Endothelial cell of umbilical vein (primary cell): ENCODE results near the gene SEZ6L2. TPM values are rescaled to one million over a fixed set of nuclear protein-coding genes. Genes with fewer than 3 reads are reported as not detected.

Experiments used
- BruUV-seq: library from RNA; stranded (reverse); fragments of 400-500 nt; replicated peaks from 2 replicates; lab custom pipeline; 2021; lab: Mats Ljungman, UMichigan
- CTCF ChIA-PET: fragments of 300-600, 350-600 bp; sonication (Branson Sonifier 250); formaldehyde crosslinking; loops from one replicate; lab custom pipeline; 2021; ENCODE audit warnings: antibody characterized with exemption, inconsistent platforms; lab: Charles Lee
- POLR2A ChIA-PET: fragments of 300-600, 350-600 bp; sonication (Branson Sonifier 250); formaldehyde crosslinking; loops from one replicate; lab custom pipeline; 2021; ENCODE audit warnings: antibody characterized with exemption, inconsistent platforms; lab: Charles Lee
- DNase-seq: peaks from one replicate; pipeline ENCODE4 v3.0.0-alpha.2; 2011; ENCODE audit warnings: low read depth, low spot score
- FAIRE-seq: peaks from 2 replicates; lab custom pipeline; 2011; peaks lifted over from hg19 to GRCh38; lab: Jason Lieb, UNC
- H2AFZ ChIP-seq: 2 replicates; pipeline ENCODE4 v1.6.0; 2012; ENCODE audit warnings: low read depth, low read length, control low read depth, inconsistent platforms
- H3K27ac ChIP-seq: 2 replicates; pipeline ENCODE4 v1.5.1; 2011; ENCODE audit warnings: low read depth, mild to moderate bottlenecking, control low read depth, low read length, moderate library complexity; ENCODE audit not compliant: insufficient read depth
- H3K27me3 ChIP-seq, 2 experiments: 2 replicates each; pipeline versions ENCODE4 v1.6.0 to v1.6.1; 2011; ENCODE audit warnings: low read length in 2 of 2, mixed read lengths in 1 of 2; ENCODE audit not compliant: control insufficient read depth in 2 of 2, insufficient read depth in 2 of 2
- H3K36me3 ChIP-seq, 2 experiments: 2 replicates in 1 of 2; 3 replicates in 1 of 2; pipeline ENCODE4 v1.5.1; 2011; ENCODE audit warnings: low read length in 2 of 2, mild to moderate bottlenecking in 1 of 2, moderate library complexity in 1 of 2; ENCODE audit not compliant: control insufficient read depth in 2 of 2, insufficient read depth in 2 of 2; ENCODE audit errors: extremely low read depth in 1 of 2
- H3K4me1 ChIP-seq: 3 replicates; pipeline ENCODE4 v1.5.1; 2011; ENCODE audit warnings: mild to moderate bottlenecking, low read length; ENCODE audit not compliant: control insufficient read depth, insufficient read depth; ENCODE audit errors: extremely low read depth
- H3K4me2 ChIP-seq: 2 replicates; pipeline ENCODE4 v1.6.1; 2011; ENCODE audit warnings: low read length, control low read depth, mixed read lengths; ENCODE audit not compliant: insufficient read depth
- H3K4me3 ChIP-seq, 3 experiments: fragments of 200-600 bp in 1 of 3; sonication (generic), shearing (Covaris generic) in 1 of 3; replicated peaks in 1 of 3; 2 replicates each; pipeline ENCODE4 v1.5.1; 2011 to 2016; ENCODE audit warnings: control low read depth in 3 of 3, low read length in 3 of 3, mild to moderate bottlenecking in 2 of 3, inconsistent platforms in 1 of 3, low read depth in 1 of 3, moderate library complexity in 1 of 3; ENCODE audit not compliant: insufficient read depth in 1 of 3
- H3K79me2 ChIP-seq: 2 replicates; pipeline ENCODE4 v1.6.0; 2012; ENCODE audit warnings: low read length, inconsistent platforms; ENCODE audit not compliant: control insufficient read depth, insufficient read depth
- H3K9ac ChIP-seq: replicated peaks from 2 replicates; pipeline ENCODE3; 2011; ENCODE audit warnings: low read length, control low read depth; ENCODE audit not compliant: insufficient read depth; ENCODE audit errors: extremely low read depth
- H3K9me1 ChIP-seq: replicated peaks from 3 replicates; pipeline ENCODE4 v1.6.0; 2011; ENCODE audit warnings: mild to moderate bottlenecking, low read length; ENCODE audit not compliant: control insufficient read depth, insufficient read depth; ENCODE audit errors: extremely low read depth
- H3K9me3 ChIP-seq: replicated peaks from 2 replicates; pipeline ENCODE4 v1.5.1; 2012; ENCODE audit warnings: low read length, inconsistent platforms; ENCODE audit not compliant: control insufficient read depth, insufficient read depth
- H4K20me1 ChIP-seq: replicated peaks from 2 replicates; pipeline ENCODE3; 2011; ENCODE audit warnings: mild to moderate bottlenecking, low read length; ENCODE audit not compliant: control insufficient read depth, insufficient read depth; ENCODE audit errors: extremely low read depth
- EZH2 ChIP-seq: IDR thresholded peaks from 2 replicates; pipeline ENCODE4 v1.6.1; 2012; ENCODE audit warnings: borderline replicate concordance, low read depth, mild to moderate bottlenecking, moderate library complexity, low read length, inconsistent platforms; ENCODE audit not compliant: severe bottlenecking
- FOS ChIP-seq: IDR thresholded peaks from 2 replicates; pipeline ENCODE4 v1.6.1; 2011; ENCODE audit warnings: mild to moderate bottlenecking, low read length, moderate library complexity, borderline replicate concordance; ENCODE audit not compliant: insufficient read depth
- GATA2 ChIP-seq: IDR thresholded peaks from 2 replicates; pipeline ENCODE4 v1.7.0; 2011; ENCODE audit warnings: low read depth, mild to moderate bottlenecking, moderate library complexity, mixed read lengths, low read length; ENCODE audit not compliant: insufficient read length, insufficient read depth
- JUN ChIP-seq: IDR thresholded peaks from 2 replicates; pipeline ENCODE4 v1.6.1; 2011; ENCODE audit warnings: borderline replicate concordance, low read depth; ENCODE audit not compliant: insufficient read length, insufficient read depth
- MAX ChIP-seq: IDR thresholded peaks from 2 replicates; pipeline ENCODE4 v1.6.1; 2011; ENCODE audit not compliant: insufficient read depth, insufficient read length
- MYC ChIP-seq: IDR thresholded peaks from one replicate; pipeline ENCODE4 v1.6.1; 2011; ENCODE audit warnings: mild to moderate bottlenecking, low read depth, low read length
- POLR2A ChIP-seq: IDR thresholded peaks from 2 replicates; pipeline ENCODE4 v1.6.1; 2012; ENCODE audit warnings: low read depth, mild to moderate bottlenecking, control low read depth, low read length
- POLR2AphosphoS5 ChIP-seq: IDR thresholded peaks from 2 replicates; pipeline ENCODE4 v1.6.1; 2012; ENCODE audit warnings: low read depth, mild to moderate bottlenecking, control low read depth, low read length, moderate library complexity; ENCODE audit not compliant: insufficient read depth
- dilution Hi-C: fragments of 300-500 bp; cut with MboI; formaldehyde crosslinking; loops from one replicate; pipeline ENCODE4 v1.15.0; 2019; ENCODE audit warnings: low sequenced_read_pairs; ENCODE audit not compliant: extremely low pct_ligation_motif_present
- intact Hi-C: fragments of 100-400 bp; cut with micrococcal nuclease; formaldehyde crosslinking; loops from one replicate; pipeline ENCODE4 v1.10.0; 2022
- polyA plus RNA-seq, 4 experiments: library from polyadenylated mRNA; depleted of rRNA in 3 of 4; stranded (reverse) in 3 of 4; unstranded in 1 of 4; fragments of >200 nt; gene quantifications; 2 replicates each; pipeline versions ENCODE4 v1.2.1 to v1.2.3, GENCODE V29; 2011 to 2012; ENCODE audit warnings: missing spikeins in 1 of 4
- total RNA-seq: library from RNA; stranded (reverse); gene quantifications from 2 replicates; pipeline ENCODE4 v1.2.3, GENCODE V29; 2021
- TF ChIP-seq, protein P1 (sequence below), 2 donors: IDR thresholded peaks; 1 replicate in 1 of 2; 2 replicates in 1 of 2; pipeline ENCODE4 v1.5.1; 2011; ENCODE audit warnings: low read length in 2 of 2, mild to moderate bottlenecking in 2 of 2, moderate library complexity in 2 of 2, control low read depth in 1 of 2, inconsistent platforms in 1 of 2, low read depth in 1 of 2; ENCODE audit not compliant: insufficient read depth in 1 of 2; ENCODE audit errors: extremely low read depth in 1 of 2

Gene SEZ6L2
- total and polyA plus RNA-seq, 2 donors (not counting 3 experiments of a cell fraction or from before 2014, with no cell fraction given) = 2.4 to 4.5 TPM

DNA sequence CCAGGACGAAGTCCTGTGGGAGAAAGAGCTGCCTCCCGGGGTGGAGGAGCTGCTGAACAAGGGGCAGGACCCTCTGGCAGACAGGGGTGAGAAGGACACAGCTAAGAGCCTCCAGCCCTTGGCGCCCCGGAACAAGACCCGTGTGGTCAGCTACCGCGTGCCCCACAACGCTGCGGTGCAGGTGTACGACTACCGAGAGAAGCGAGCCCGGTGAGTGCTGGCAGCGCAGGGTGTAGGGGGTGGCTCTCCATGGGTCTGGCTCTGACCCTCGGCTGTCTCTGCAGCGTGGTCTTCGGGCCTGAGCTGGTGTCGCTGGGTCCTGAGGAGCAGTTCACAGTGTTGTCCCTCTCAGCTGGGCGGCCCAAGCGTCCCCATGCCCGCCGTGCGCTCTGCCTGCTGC lies 57.7 kb downstream of the SEZ6L2 start:
- DNase-seq (no peak), FAIRE-seq (no peak)
- intact Hi-C loops = no loop called here
- H3K79me2 ChIP-seq = no peaks in the 10 kb centered on the region
- dilution Hi-C loops = no loop called here
- H3K9me1 ChIP-seq = no peaks in the 10 kb centered on the region
- H3K4me2 ChIP-seq = no peak overlapping the region
- ChIA-PET POLR2A (no interaction called here), CTCF (interaction anchor here (0.7 to 1.7 kb wide), 3 partner anchors 25 to 112 kb away, joined by 3 to 5 read pairs (median 4); no protein-coding TSS in a partner anchor)
- H2AFZ ChIP-seq = no peak overlapping the region
- no peaks in the 10 kb centered on the region for H3K27me3 ChIP-seq
- H3K9ac ChIP-seq = no peak overlapping the region
- H3K36me3 ChIP-seq = peaks cover 0 to 17% of the 10 kb centered on the region in 2 experiments
- no peaks in the 10 kb centered on the region for H3K4me1 ChIP-seq
- H3K9me3 ChIP-seq = no peaks in the 10 kb centered on the region
- no peak overlapping the region for H3K27ac ChIP-seq
- no peak overlapping the region for H3K4me3 ChIP-seq
- TSS peak; percentile 20 for BruUV-seq
- H4K20me1 ChIP-seq = no peaks in the 10 kb centered on the region
- TF ChIP-seq GATA2 = no peak
- TF ChIP-seq JUN = no peak
- no peak for TF ChIP-seq MAX
- TF ChIP-seq POLR2A = no peak
- TF ChIP-seq, protein P1, sequence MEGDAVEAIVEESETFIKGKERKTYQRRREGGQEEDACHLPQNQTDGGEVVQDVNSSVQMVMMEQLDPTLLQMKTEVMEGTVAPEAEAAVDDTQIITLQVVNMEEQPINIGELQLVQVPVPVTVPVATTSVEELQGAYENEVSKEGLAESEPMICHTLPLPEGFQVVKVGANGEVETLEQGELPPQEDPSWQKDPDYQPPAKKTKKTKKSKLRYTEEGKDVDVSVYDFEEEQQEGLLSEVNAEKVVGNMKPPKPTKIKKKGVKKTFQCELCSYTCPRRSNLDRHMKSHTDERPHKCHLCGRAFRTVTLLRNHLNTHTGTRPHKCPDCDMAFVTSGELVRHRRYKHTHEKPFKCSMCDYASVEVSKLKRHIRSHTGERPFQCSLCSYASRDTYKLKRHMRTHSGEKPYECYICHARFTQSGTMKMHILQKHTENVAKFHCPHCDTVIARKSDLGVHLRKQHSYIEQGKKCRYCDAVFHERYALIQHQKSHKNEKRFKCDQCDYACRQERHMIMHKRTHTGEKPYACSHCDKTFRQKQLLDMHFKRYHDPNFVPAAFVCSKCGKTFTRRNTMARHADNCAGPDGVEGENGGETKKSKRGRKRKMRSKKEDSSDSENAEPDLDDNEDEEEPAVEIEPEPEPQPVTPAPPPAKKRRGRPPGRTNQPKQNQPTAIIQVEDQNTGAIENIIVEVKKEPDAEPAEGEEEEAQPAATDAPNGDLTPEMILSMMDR (IDR thresholded peaks at IDR 0.05; ENCODE audit: extremely low read depth in 1 of 2, insufficient read depth in 1 of 2, low read depth in 1 of 2, low read length in 2 of 2) = no peak
- no peak for TF ChIP-seq FOS
- no peak for TF ChIP-seq EZH2
- TF ChIP-seq POLR2AphosphoS5 = no peak
- TF ChIP-seq MYC = no peak
